HG03439 (cell line): ENCODE data around the gene DYNLT5.
"Not testable (repeated sequence)": the region's sequence is repeated elsewhere in the genome, so short reads cannot be mapped to it uniquely, and the experiment has no call there.

Experiments used
- ATAC-seq: cut with Tn5 transposase; IDR thresholded peaks from one replicate; pipeline ENCODE4 v1.9.1; 2021; ENCODE audit warnings: mild to moderate bottlenecking, moderate library complexity; ENCODE audit not compliant: unreplicated experiment

DYNLT5 gene

GRCh38 chr1:66785800-66786199 lies 33.5 kb downstream of the DYNLT5 start:
- ATAC-seq, result not testable (repeated sequence)

DNA sequence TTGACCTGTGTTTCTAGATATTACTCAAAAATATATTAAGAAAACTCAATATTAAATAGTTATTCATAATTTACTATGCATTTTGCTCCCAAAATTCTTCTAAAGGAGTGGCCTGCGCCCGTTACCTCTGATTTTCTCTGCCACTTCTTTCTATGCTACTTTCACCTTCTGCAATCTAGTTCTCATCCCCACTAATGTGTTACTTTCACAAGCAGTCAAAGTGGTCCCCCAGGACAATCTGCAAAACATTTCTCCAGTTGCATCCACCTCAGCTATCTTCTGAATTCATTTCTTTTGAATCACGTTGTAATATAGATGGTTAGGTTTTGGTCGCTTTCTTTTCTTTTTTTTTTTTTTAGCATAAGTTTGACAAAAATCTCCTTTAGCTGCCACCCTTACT lies 35.4 kb downstream of the DYNLT5 start:
- ATAC-seq, result no peak

GRCh38 chr1:66788231-66788939 lies 36.1 kb downstream of the DYNLT5 start:
- ATAC-seq, result no peak

DNA sequence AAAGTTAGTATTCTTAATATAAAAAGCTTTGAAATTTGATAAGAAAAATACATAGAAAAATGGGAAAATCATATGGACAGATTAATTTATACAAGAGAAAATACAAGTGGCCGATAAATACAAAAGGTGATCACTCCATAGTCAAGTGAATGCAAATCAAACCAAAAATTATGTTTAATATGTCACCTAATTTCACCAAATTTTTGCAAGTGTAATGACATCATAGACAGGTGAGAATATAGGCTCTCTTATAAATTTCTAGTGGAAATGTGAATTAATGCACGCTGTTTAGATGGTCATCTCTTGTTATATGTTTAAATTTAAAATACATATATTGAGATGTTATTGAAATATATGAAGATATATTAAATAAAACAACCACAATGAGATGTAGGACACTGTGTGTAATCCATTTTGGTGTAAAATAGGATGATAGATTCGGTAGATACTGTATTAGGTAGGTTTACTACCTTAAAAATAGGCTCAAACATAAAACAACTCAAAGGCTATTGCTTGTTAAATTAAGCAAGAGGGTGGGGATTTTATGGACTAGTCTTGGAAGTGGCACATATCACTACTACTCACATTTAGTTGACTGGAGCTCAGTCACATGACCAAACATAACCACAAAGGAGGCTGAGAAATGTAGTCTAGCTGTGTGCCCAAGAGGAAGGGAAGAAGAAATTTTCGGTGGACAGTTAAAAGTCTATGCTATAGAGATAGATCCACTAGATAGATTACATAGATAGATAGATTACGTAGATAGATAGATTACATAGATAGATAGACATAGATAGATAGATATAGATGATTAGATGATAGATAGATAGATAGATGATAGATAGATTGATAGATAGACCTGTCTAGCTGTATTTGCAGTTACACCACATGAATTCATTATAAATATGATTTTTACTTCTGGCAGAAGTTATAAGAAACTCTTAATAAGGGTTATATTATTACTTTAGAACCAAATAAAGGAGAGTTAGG lies 39.7 kb downstream of the DYNLT5 start:
- ATAC-seq, result no peak

DNA sequence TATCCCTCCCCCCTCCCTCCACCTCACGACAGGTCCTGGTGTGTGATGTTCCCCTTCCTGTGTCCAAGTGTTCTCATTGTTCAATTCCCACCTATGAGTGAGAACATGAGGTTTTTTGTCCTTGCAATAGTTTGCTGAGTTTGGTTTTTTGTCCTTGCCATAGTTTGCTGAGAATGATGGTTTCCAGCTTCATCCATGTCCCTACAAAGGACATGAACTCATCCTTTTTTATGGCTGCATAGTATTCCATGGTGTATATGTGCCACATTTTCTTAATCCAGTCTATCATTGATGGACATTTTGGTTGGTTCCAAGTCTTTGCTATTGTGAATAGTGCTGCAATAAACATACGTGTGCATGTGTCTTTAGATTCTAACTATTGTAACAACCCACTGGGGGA lies 43.6 kb downstream of the DYNLT5 start:
- ATAC-seq, result not testable (repeated sequence)

DNA sequence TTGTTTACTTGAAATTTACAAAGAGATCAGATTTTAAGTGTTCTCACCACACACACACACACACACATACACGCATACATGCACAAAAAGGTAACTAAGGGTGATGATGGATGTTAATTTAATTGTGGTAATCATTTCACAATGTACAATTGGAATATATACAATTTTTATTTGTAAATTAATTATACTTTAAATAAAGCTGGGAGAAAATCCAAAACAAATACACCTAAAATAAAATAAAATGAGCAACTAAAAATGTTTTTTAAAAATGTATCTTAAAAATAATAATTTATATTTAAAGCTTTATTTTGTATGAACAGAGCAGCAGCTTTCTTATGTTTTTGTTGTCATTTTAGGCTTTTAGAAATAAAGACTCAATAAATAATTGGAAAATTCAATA lies 57.0 kb downstream of the DYNLT5 start:
- no peak for ATAC-seq

GRCh38 chr1:66809736-66810326 lies 57.6 kb downstream of the DYNLT5 start:
- ATAC-seq, result no peak

- no peak for ATAC-seq
Observed at GRCh38 chr1:66824771-66825170, 72.5 kb downstream of the DYNLT5 start.
